ENCODE data around the gene UTF1.

UTF1 gene

GRCh38 chr10:133249094-133249780 is 19.2 kb downstream of the UTF1 start:
- Histone ChIP-seq H3K4me3 (ENCODE audit: low read length) (no peak overlapping the region), H3K27me3 (ENCODE audit: control insufficient read depth, low read length) (no peaks in the 10 kb centered on the region), H3K4me1 (ENCODE audit: control insufficient read depth, low read length) (no peaks in the 10 kb centered on the region), H3K4me2 (ENCODE audit: low read length) (no peak overlapping the region), H3K36me3 (ENCODE audit: control insufficient read depth, low read length) (no peaks in the 10 kb centered on the region), H3K27ac (ENCODE audit: low read depth, low read length) (no peak overlapping the region), H3F3A (ENCODE audit: control insufficient read depth, insufficient read depth) (no peaks in the 10 kb centered on the region), H3K9me2 (replicated peaks; ENCODE audit: control insufficient read depth, low read length) (no peaks in the 10 kb centered on the region), H3K79me2 (ENCODE audit: control insufficient read depth, low read length) (no peaks in the 10 kb centered on the region), H3K9me3 (ENCODE audit: control insufficient read depth, insufficient read depth, low read length) (no peaks in the 10 kb centered on the region), H4K20me1 (ENCODE audit: control insufficient read depth, insufficient read depth, low read depth, low read length) (no peaks in the 10 kb centered on the region)
- TF ChIP-seq CTCF (IDR thresholded peaks at IDR 0.05; ENCODE audit: low read depth, low read length, poor library complexity, severe bottlenecking) (no peak), EZH2phosphoT487 (IDR thresholded peaks at IDR 0.05; ENCODE audit: borderline replicate concordance, low read length) (no peak)

- H3K79me2 ChIP-seq (ENCODE audit: control insufficient read depth, low read length) = no peaks in the 10 kb centered on the region
- no peaks in the 10 kb centered on the region for H3K27me3 ChIP-seq (ENCODE audit: control insufficient read depth, low read length)
- H3K36me3 ChIP-seq (ENCODE audit: control insufficient read depth, low read length) = no peaks in the 10 kb centered on the region
- no peak overlapping the region for H3K4me3 ChIP-seq (ENCODE audit: low read length)
- H3K9me3 ChIP-seq (ENCODE audit: control insufficient read depth, insufficient read depth, low read length) = no peaks in the 10 kb centered on the region
- H3F3A ChIP-seq (ENCODE audit: control insufficient read depth, insufficient read depth) = no peaks in the 10 kb centered on the region
- H4K20me1 ChIP-seq (ENCODE audit: control insufficient read depth, insufficient read depth, low read depth, low read length) = no peaks in the 10 kb centered on the region
- no peak for TF ChIP-seq EZH2phosphoT487 (IDR thresholded peaks at IDR 0.05; ENCODE audit: borderline replicate concordance, low read length)
- no peak overlapping the region for H3K27ac ChIP-seq (ENCODE audit: low read depth, low read length)
- H3K4me1 ChIP-seq (ENCODE audit: control insufficient read depth, low read length) = no peaks in the 10 kb centered on the region
- H3K9me2 ChIP-seq (replicated peaks; ENCODE audit: control insufficient read depth, low read length) = no peaks in the 10 kb centered on the region
- H3K4me2 ChIP-seq (ENCODE audit: low read length) = no peak overlapping the region
Measured at GRCh38 chr10:133249975-133250754, 20.1 kb downstream of the UTF1 start.

GRCh38 chr10:133251388-133252222 is 21.6 kb downstream of the UTF1 start:
- Histone ChIP-seq H3K27ac (ENCODE audit: low read depth, low read length) (no peak overlapping the region), H3K36me3 (ENCODE audit: control insufficient read depth, low read length) (no peaks in the 10 kb centered on the region), H3K27me3 (ENCODE audit: control insufficient read depth, low read length) (no peaks in the 10 kb centered on the region), H3K79me2 (ENCODE audit: control insufficient read depth, low read length) (no peaks in the 10 kb centered on the region), H3K4me2 (ENCODE audit: low read length) (no peak overlapping the region), H3F3A (ENCODE audit: control insufficient read depth, insufficient read depth) (no peaks in the 10 kb centered on the region), H4K20me1 (ENCODE audit: control insufficient read depth, insufficient read depth, low read depth, low read length) (no peaks in the 10 kb centered on the region), H3K4me1 (ENCODE audit: control insufficient read depth, low read length) (no peaks in the 10 kb centered on the region), H3K4me3 (ENCODE audit: low read length) (no peak overlapping the region), H3K9me3 (ENCODE audit: control insufficient read depth, insufficient read depth, low read length) (no peaks in the 10 kb centered on the region), H3K9me2 (replicated peaks; ENCODE audit: control insufficient read depth, low read length) (no peaks in the 10 kb centered on the region)
- no peak for TF ChIP-seq CTCF (IDR thresholded peaks at IDR 0.05; ENCODE audit: low read depth, low read length, poor library complexity, severe bottlenecking)
- TF ChIP-seq EZH2phosphoT487 (IDR thresholded peaks at IDR 0.05; ENCODE audit: borderline replicate concordance, low read length) = no peak

All from DOHH2 (cell line).